GM12878 (cell line): ENCODE data around the gene CEBPE. TPM values are rescaled to one million over a fixed set of nuclear protein-coding genes. Genes with fewer than 3 reads are reported as not detected.
A peak's percentile ranks its signal among the peaks of the same experiment; 100 is the strongest.

Source experiments
- ATF3 ChIP-seq: IDR thresholded peaks from 2 replicates; pipeline ENCODE4 v1.6.1; 2011; ENCODE audit warnings: low read depth, mild to moderate bottlenecking, low read length, moderate library complexity, borderline replicate concordance; ENCODE audit errors: extremely low read depth
- CHD4 ChIP-seq: fragments of 200-600 bp; sonication (generic); IDR thresholded peaks from 2 replicates; pipeline ENCODE4 v1.6.1; 2016; ENCODE audit warnings: mild to moderate bottlenecking
- CTCF ChIP-seq, 3 experiments: IDR thresholded peaks in 2 of 3; conservative IDR thresholded peaks in 1 of 3; 2 replicates each; pipeline ENCODE4 v1.5.1; 2011; ENCODE audit warnings: low read depth in 3 of 3, low read length in 3 of 3, mild to moderate bottlenecking in 3 of 3, control low read depth in 2 of 3, moderate library complexity in 2 of 3, inconsistent platforms in 1 of 3, mixed read lengths in 1 of 3; ENCODE audit not compliant: control insufficient read depth in 2 of 3, insufficient read depth in 1 of 3; ENCODE audit errors: extremely low read depth in 1 of 3
- E2F8 ChIP-seq: fragments of 450-650 bp; IDR thresholded peaks from 2 replicates; pipeline ENCODE4 v1.6.1; 2018; ENCODE audit warnings: mild to moderate bottlenecking, low read depth, moderate library complexity; ENCODE audit not compliant: partially characterized antibody
- FOXK2 ChIP-seq: fragments of 450-650 bp; IDR thresholded peaks from 2 replicates; pipeline ENCODE4 v1.6.1; 2017; ENCODE audit warnings: mild to moderate bottlenecking, moderate library complexity
- GABPA ChIP-seq: IDR thresholded peaks from 2 replicates; pipeline ENCODE4 v1.6.1; 2014; ENCODE audit warnings: antibody characterized with exemption, low read depth, mild to moderate bottlenecking, inconsistent platforms
- KDM1A ChIP-seq: fragments of 200-600 bp; sonication (generic); IDR thresholded peaks from 2 replicates; pipeline ENCODE4 v1.6.1; 2016; ENCODE audit warnings: borderline replicate concordance
- MEF2A ChIP-seq: IDR thresholded peaks from 2 replicates; pipeline ENCODE4 v1.6.1; 2011; ENCODE audit warnings: low read depth, mild to moderate bottlenecking, low read length, moderate library complexity; ENCODE audit not compliant: insufficient read depth
- NR2C2 ChIP-seq: IDR thresholded peaks from 2 replicates; pipeline ENCODE4 v1.6.1; 2011; ENCODE audit warnings: borderline replicate concordance, low read depth; ENCODE audit not compliant: control insufficient read depth, insufficient read length
- POLR2A ChIP-seq: IDR thresholded peaks from 2 replicates; pipeline ENCODE4 v1.6.1; 2011; ENCODE audit warnings: low read depth, mild to moderate bottlenecking, low read length
- SMC3 ChIP-seq: IDR thresholded peaks from 2 replicates; pipeline ENCODE4 v1.6.1; 2011; ENCODE audit warnings: low read length, improper control_type of control experiment, borderline replicate concordance
- SRF ChIP-seq, 2 experiments: IDR thresholded peaks; 2 replicates each; pipeline ENCODE4 v1.6.1; 2011; ENCODE audit warnings: low read depth in 2 of 2, low read length in 2 of 2, mild to moderate bottlenecking in 1 of 2, moderate library complexity in 1 of 2
- ZSCAN29 ChIP-seq: fragments of 450-650 bp; IDR thresholded peaks from 2 replicates; pipeline ENCODE4 v1.6.1; 2017; ENCODE audit warnings: mild to moderate bottlenecking, moderate library complexity
- polyA plus RNA-seq, 11 experiments: library from polyadenylated mRNA; depleted of rRNA in 4 of 11; unstranded in 6 of 11; stranded (reverse) in 5 of 11; fragments of >200 nt; fragmentation: Nextera tagmentation in 4 of 11; fragmentation: Illumina TruSeq in 1 of 11; extraction: Ambion mirVana in 4 of 11; extraction: Trizol in 1 of 11; gene quantifications; 1 replicate in 1 of 11; 2 replicates in 10 of 11; pipeline versions ENCODE4 v1.2.1 to v1.2.3, GENCODE V29; 2011 to 2016; ENCODE audit warnings: inconsistent platforms in 2 of 11, missing spikeins in 2 of 11, low read depth in 1 of 11
- total RNA-seq, 4 experiments: library from RNA; depleted of rRNA in 3 of 4; stranded (reverse); fragments of >200 nt in 3 of 4; fragmentation: Illumina TruSeq in 1 of 4; extraction: Trizol in 1 of 4; gene quantifications; 2 replicates each; pipeline versions ENCODE4 v1.2.1 to v1.2.3, GENCODE V29; 2013 to 2021
- TF ChIP-seq, protein P1 (sequence below): fragments of 450-650 bp; IDR thresholded peaks from 2 replicates; pipeline ENCODE4 v1.6.1; 2016; ENCODE audit warnings: mild to moderate bottlenecking
- TF ChIP-seq, protein P2 (sequence below): IDR thresholded peaks from 2 replicates; pipeline ENCODE4 v1.6.1; 2012; ENCODE audit warnings: low read depth, low read length, improper control_type of control experiment

CEBPE gene
- total and polyA plus RNA-seq, 10 of the 15 experiments (the other 5 are each of a cell fraction or from before 2014, with no cell fraction given) = 0.09 to 0.45 (median 0.24) TPM; not detected in 7

GRCh38 chr14:23095196-23096108 lies 23.6 kb downstream of the CEBPE start, which contains the start of gene C14orf119 (continued):
- TF ChIP-seq, protein P1, sequence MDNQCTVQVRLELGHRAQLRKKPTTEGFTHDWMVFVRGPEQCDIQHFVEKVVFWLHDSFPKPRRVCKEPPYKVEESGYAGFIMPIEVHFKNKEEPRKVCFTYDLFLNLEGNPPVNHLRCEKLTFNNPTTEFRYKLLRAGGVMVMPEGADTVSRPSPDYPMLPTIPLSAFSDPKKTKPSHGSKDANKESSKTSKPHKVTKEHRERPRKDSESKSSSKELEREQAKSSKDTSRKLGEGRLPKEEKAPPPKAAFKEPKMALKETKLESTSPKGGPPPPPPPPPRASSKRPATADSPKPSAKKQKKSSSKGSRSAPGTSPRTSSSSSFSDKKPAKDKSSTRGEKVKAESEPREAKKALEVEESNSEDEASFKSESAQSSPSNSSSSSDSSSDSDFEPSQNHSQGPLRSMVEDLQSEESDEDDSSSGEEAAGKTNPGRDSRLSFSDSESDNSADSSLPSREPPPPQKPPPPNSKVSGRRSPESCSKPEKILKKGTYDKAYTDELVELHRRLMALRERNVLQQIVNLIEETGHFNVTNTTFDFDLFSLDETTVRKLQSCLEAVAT = no peak
- TF ChIP-seq SRF (IDR thresholded peaks at IDR 0.05; ENCODE audit: low read depth in 2 of 2, low read length in 2 of 2) (peak; percentile 65 to 79), FOXK2 (peak; percentile 50; the same call in 1 of the 2 replicates), NR2C2 (no peak), MEF2A (no peak), CTCF (IDR thresholded peaks at IDR 0.05 in 2 of 3, conservative IDR thresholded peaks at IDR 0.05 in 1 of 3; ENCODE audit: control insufficient read depth in 2 of 3, extremely low read depth in 1 of 3, insufficient read depth in 1 of 3, low read depth in 3 of 3, low read length in 3 of 3) (no peak), ATF3 (no peak), E2F8 (no peak), CHD4 (no peak), ZSCAN29 (no peak), POLR2A (peak; percentile 61; the same call in 1 of the 2 replicates), KDM1A (no peak), SMC3 (no peak), GABPA (0 out of 2 replicates have a peak, but pooled peaks have one; percentile 62)
- TF ChIP-seq, protein P2, sequence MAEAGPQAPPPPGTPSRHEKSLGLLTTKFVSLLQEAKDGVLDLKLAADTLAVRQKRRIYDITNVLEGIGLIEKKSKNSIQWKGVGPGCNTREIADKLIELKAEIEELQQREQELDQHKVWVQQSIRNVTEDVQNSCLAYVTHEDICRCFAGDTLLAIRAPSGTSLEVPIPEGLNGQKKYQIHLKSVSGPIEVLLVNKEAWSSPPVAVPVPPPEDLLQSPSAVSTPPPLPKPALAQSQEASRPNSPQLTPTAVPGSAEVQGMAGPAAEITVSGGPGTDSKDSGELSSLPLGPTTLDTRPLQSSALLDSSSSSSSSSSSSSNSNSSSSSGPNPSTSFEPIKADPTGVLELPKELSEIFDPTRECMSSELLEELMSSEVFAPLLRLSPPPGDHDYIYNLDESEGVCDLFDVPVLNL = no peak
